SK-N-DZ (cell line): ENCODE results near the gene CIDEB. TPM values are rescaled to one million over a fixed set of nuclear protein-coding genes. Genes with fewer than 3 reads are reported as not detected.
"Not testable (repeated sequence)": the region's sequence is repeated elsewhere in the genome, so short reads cannot be mapped to it uniquely, and the experiment has no call there.

Source experiments
- DNase-seq: peaks from one replicate; pipeline ENCODE4 v3.0.0-alpha.2; 2015; ENCODE audit warnings: low spot score
- polyA plus RNA-seq, 2 experiments: library from polyadenylated mRNA; depleted of rRNA; stranded (reverse); fragments of >200 nt; gene quantifications; 2 replicates each; pipeline ENCODE4 v1.2.3, GENCODE V29; 2014

Gene CIDEB
- polyA plus RNA-seq (2014; cell fraction: cytosol; rRNA removed): not detected in 2 replicates
- 0.21 and 0.33 TPM in 2 replicates for polyA plus RNA-seq (2014; cell fraction: nucleus; rRNA removed)

- DNase-seq: peak; percentile 55
Measured at GRCh38 chr14:24307575-24308341, at the start of gene CIDEB. Gene CIDEB (minus strand): TSS chr14:24307977. CDS start chr14:24307858, 119 bp downstream.

- no peak for DNase-seq
Measured at GRCh38 chr14:24356208-24356607, 48.4 kb upstream of the CIDEB start.

- no peak for DNase-seq
Measured at GRCh38 chr14:24355009-24355408, 47.2 kb upstream of the CIDEB start.

GRCh38 chr14:24354482-24354825, 46.7 kb upstream of the CIDEB start:
- DNase-seq: not testable (repeated sequence)

- no peak for DNase-seq
Measured at GRCh38 chr14:24353559-24354481, 46.0 kb upstream of the CIDEB start.

GRCh38 chr14:24351517-24351916, 43.7 kb upstream of the CIDEB start:
- DNase-seq: peak; percentile 32

- DNase-seq: no peak
Measured at GRCh38 chr14:24349742-24350141, 42.0 kb upstream of the CIDEB start.

GRCh38 chr14:24348186-24348585, 40.4 kb upstream of the CIDEB start:
- no peak for DNase-seq

- no peak for DNase-seq
Measured at GRCh38 chr14:24347134-24347533, 39.4 kb upstream of the CIDEB start.

GRCh38 chr14:24343795-24344660, 36.3 kb upstream of the CIDEB start:
- DNase-seq: no peak

- no peak for DNase-seq
Measured at GRCh38 chr14:24342889-24343288, 35.1 kb upstream of the CIDEB start.

- no peak for DNase-seq
Measured at GRCh38 chr14:24340606-24341005, 32.8 kb upstream of the CIDEB start.

GRCh38 chr14:24339284-24340151, 31.7 kb upstream of the CIDEB start, which contains the start of gene RIPK3:
Gene RIPK3 (minus strand): TSS chr14:24339991. CDS start chr14:24339826, 165 bp downstream.
- DNase-seq: no peak

GRCh38 chr14:24338843-24339242, 31.1 kb upstream of the CIDEB start:
- DNase-seq: no peak

GRCh38 chr14:24337824-24338175, 30.0 kb upstream of the CIDEB start:
- DNase-seq: no peak

GRCh38 chr14:24337144-24337823, 29.5 kb upstream of the CIDEB start:
- no peak for DNase-seq

- DNase-seq: no peak
Measured at GRCh38 chr14:24335461-24336171, 27.8 kb upstream of the CIDEB start.

GRCh38 chr14:24334431-24335291, 26.9 kb upstream of the CIDEB start, which contains the start of gene ADCY4:
Gene ADCY4 (minus strand): TSS chr14:24335071. CDS start chr14:24334652, 419 bp downstream.
- DNase-seq: no peak
